Retinal pigment epithelial cell (primary cell): Measurements from ENCODE around the gene CCDC38.
A peak's percentile ranks its signal among the peaks of the same experiment; 100 is the strongest.

Experiments used
- DNase-seq: peaks from one replicate; pipeline ENCODE4 v3.0.0-alpha.2; 2010; ENCODE audit warnings: low read depth
- H3K4me3 ChIP-seq: 2 replicates; pipeline ENCODE4 v1.5.1; 2011; ENCODE audit warnings: mild to moderate bottlenecking, low read length, control low read depth, moderate library complexity
- TF ChIP-seq, protein P1 (sequence below): conservative IDR thresholded peaks from 2 replicates; pipeline ENCODE4 v1.5.1; 2011; ENCODE audit warnings: low read depth, low read length, control low read depth, inconsistent platforms

Gene CCDC38

DNA sequence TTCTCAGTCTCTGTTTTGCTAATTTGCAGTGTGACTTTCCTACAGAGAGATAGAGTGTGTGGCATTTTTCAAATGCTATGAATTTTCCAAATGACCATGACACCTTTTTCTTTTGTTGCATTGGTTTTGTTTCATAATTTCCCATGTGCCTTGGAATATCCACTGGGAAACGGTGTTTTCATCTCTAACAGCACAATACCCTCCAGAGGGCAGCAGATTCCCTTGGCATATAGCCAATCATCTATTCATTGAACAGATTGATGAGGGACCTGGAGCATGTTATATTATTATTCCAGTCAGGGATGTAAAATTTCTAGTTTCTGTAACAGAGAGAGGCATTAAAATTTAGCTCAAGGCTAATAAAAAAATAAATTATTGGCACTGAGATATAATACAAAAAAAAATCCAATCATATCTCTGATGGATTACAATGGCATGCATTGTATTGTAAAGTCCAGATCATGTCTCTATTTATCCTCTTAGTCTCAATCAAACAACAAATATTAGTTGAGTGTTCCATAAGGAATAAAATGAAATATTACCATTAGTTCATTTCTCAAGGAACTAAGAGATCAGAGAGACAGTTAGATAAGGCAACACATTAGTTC is 122.2 kb downstream of the CCDC38 start:
- TF ChIP-seq, protein P1, sequence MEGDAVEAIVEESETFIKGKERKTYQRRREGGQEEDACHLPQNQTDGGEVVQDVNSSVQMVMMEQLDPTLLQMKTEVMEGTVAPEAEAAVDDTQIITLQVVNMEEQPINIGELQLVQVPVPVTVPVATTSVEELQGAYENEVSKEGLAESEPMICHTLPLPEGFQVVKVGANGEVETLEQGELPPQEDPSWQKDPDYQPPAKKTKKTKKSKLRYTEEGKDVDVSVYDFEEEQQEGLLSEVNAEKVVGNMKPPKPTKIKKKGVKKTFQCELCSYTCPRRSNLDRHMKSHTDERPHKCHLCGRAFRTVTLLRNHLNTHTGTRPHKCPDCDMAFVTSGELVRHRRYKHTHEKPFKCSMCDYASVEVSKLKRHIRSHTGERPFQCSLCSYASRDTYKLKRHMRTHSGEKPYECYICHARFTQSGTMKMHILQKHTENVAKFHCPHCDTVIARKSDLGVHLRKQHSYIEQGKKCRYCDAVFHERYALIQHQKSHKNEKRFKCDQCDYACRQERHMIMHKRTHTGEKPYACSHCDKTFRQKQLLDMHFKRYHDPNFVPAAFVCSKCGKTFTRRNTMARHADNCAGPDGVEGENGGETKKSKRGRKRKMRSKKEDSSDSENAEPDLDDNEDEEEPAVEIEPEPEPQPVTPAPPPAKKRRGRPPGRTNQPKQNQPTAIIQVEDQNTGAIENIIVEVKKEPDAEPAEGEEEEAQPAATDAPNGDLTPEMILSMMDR, result peak; percentile 71
- no peak overlapping the region for H3K4me3 ChIP-seq
- DNase-seq, result no peak
